ENCODE data around the gene TMUB2.

Gene TMUB2

GRCh38 chr17:44200478-44201155 lies 13.8 kb downstream of the TMUB2 start:
- peak in 1 of 10 donors; percentile 18 for DNase-seq
- intact Hi-C loops (cut with DNase I), result loop anchor here (1.0 kb wide), 2 partner anchors 14 to 18 kb away; partner anchors contain the start of gene TMUB2

DNA sequence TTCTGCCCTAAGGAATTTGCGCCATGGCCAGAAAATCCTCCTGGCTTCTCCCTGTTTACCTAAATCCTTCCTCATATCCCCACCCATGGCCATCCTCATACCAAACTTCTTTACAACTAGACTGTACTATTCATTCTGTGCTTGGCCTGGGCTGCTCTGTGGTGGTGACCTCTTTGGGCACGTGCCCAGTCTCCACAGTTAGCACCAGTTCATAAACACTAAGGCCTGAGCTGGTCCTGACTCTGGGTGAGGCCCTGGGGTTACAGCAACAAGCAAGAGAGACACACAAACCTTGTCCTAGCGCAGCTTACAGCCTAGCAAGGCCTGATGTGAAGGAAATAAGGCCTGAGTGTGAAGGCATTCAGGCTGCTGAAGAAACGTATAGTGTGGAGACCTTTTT lies 16.0 kb downstream of the TMUB2 start:
- no peak for DNase-seq
- intact Hi-C loops (cut with DNase I), result no loop called here

DNA sequence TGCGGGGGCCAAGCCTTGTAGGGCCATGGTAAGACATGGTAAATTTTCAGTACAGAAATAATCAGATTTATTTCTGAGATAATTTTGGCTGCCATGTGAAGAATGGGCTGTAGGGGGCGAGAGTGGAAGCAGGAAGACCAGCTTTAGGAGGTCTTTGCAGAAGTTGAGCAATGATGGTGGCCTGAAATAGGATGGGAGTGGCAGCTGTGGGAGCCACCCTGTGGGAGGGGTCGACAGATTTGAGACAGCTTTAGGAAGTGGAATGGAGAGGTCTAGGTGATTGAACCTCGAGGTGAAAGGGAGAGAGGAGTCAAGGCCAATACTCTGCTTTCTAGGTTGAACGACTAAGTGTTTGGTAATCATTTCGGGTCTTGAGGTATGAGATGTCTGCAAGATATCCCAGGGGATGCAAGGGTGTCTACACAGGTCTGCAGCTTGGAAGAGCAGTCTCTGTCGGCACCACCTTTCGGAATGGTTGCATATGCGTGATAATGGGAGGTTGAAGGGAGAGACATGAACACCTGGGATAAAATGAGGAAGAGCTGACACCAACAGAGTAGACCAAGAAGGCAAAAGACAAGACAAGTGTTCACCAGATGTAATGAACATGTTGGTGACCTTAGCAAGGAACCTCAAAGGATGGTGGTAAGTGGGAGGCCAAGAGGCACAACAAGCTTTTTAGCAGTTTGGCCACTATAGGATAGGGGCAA lies 17.1 kb downstream of the TMUB2 start:
- intact Hi-C loops (cut with DNase I), result no loop called here
- DNase-seq, result peak in 1 of 10 donors; percentile 32

- DNase-seq, result no peak
- intact Hi-C loops (cut with DNase I), result no loop called here
These were observed 17.7 kb downstream of the TMUB2 start for GRCh38 chr17:44204441-44204882.

- intact Hi-C loops (cut with DNase I), result no loop called here
- peak in 1 of 10 donors; percentile 58 for DNase-seq
These were observed 19.4 kb downstream of the TMUB2 start for GRCh38 chr17:44205962-44206824.

GRCh38 chr17:44206825-44207155 lies 20.0 kb downstream of the TMUB2 start:
- DNase-seq, result peak in 1 of 10 donors; percentile 59
- intact Hi-C loops (cut with DNase I), result no loop called here

GRCh38 chr17:44207319-44207718 lies 20.5 kb downstream of the TMUB2 start:
- intact Hi-C loops (cut with DNase I), result no loop called here
- peak in 1 of 10 donors; percentile 39 for DNase-seq

DNA sequence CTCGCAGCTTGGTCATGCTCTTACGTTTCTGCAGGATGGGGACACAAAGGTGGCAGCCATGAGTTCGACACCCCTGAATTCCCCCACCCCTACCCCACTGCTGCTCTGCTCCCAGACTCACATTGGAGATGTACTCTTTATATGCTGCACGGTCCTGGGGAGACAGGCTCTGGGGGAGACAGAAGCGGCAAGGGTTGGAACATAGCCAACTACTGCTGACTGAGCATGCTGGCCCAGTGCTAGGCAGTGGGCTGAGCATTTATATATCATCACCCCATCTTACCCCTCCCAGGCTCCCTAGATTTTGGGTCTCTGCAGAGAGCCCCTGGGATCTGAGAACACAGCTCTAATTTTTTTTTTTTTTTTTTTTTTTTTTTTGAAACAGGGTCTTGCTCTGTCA lies 21.0 kb downstream of the TMUB2 start:
- intact Hi-C loops (cut with DNase I), result no loop called here
- DNase-seq, result no peak

- intact Hi-C loops (cut with DNase I), result loop anchor here (1.0 to 2.0 kb wide), 2 partner anchors 8 to 121 kb away; no protein-coding TSS in a partner anchor
- no peak for DNase-seq
These were observed 23.1 kb downstream of the TMUB2 start for GRCh38 chr17:44209786-44210341.

DNA sequence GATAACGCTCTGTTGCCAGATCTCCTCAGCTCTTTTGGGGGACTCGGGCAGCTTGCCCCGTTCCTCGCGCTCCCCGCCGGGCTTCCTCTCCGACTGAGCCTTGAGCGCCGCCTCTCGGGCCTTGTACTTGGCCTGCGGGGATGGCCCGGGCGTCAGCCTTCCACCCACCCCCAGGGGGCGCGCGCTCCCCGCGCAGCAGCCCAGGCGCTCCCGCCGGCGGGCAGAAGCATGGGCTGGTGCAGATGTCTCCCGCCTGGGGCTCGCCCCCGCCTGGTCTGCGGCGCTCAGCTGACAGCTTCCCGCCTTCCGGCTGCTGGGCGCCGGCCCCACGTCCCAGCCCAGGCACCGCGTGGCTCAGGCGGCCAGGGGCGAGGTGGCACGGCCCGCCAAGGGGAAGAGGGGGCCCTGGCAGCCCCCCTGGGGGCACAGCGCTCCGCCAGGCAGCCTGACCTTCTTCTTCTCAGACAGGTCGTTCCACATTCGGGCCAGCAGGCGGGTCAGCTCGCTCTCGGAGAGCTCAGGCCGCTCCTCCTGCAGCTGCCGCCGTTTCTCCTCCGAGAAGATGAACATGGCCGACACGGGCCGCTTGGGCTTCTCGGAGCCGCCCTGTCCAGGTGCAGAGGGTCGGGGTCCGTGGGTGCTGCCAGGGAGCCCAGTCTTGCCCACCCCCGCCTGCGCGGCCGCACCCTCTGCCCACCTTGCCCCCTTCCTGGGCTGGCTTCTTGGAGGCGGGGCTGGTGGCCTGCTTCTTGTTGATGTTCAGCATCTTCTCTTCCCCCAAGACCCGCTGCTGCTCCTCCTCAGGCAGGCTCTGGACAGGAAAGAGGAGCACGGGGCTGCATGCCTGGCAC lies 23.8 kb downstream of the TMUB2 start:
- intact Hi-C loops (cut with DNase I), result loop anchor here (1.0 to 2.0 kb wide), 2 partner anchors 8 to 120 kb away; no protein-coding TSS in a partner anchor
- peak; percentile 80 to 99 (median 88) for DNase-seq

DNA sequence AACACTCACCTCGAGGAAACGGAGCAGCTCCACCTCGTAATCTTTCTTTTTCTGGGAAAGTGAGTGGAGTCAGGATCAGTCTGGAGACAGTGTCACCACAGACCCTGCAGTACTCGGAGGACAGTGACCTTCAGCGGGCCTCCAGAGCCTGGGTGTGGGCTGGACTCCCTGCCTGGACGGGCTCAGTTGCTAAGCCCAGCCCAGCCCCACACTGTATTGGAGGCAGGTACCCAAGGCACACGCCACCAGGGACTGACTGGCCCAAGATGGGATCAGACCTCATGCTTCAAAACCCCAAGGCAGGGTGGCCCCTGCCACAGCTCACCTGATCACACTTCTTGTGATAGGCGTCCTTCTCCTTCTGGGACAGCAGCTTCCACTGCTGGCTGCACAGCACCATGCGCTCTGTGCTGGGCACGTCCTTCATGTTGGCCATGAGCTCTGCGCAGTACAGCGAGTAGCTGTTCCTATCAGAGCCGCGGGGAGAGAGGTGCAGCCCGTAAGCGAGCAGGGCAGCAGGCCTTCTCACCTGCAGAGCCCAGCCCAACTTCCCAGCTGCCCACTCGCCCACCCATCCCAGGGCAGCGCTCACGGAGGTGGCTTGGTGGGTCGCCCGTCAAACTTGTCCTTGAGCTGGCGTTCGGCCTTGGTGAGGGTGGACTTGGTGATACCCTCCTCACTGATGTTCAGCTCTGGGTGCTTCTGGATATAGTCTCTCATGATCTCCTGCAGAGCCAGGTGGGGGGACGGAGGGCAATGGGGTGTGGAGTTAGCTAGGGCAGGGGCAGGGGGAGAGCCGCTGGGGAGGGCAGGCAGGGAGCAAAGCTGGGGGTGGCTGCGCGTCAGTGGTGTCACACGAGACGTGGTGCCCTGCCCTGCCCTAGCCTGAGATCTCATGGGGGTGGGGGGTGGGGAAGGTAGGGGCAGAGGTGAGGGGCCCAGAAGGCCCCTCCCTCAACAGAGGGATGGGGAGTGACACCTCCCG lies 24.8 kb downstream of the TMUB2 start:
- intact Hi-C loops (cut with DNase I), result loop anchor here (2.0 kb wide), 1 partner anchor 119 kb away; no protein-coding TSS in a partner anchor
- peak in 1 of 10 donors; percentile 54 for DNase-seq

DNA sequence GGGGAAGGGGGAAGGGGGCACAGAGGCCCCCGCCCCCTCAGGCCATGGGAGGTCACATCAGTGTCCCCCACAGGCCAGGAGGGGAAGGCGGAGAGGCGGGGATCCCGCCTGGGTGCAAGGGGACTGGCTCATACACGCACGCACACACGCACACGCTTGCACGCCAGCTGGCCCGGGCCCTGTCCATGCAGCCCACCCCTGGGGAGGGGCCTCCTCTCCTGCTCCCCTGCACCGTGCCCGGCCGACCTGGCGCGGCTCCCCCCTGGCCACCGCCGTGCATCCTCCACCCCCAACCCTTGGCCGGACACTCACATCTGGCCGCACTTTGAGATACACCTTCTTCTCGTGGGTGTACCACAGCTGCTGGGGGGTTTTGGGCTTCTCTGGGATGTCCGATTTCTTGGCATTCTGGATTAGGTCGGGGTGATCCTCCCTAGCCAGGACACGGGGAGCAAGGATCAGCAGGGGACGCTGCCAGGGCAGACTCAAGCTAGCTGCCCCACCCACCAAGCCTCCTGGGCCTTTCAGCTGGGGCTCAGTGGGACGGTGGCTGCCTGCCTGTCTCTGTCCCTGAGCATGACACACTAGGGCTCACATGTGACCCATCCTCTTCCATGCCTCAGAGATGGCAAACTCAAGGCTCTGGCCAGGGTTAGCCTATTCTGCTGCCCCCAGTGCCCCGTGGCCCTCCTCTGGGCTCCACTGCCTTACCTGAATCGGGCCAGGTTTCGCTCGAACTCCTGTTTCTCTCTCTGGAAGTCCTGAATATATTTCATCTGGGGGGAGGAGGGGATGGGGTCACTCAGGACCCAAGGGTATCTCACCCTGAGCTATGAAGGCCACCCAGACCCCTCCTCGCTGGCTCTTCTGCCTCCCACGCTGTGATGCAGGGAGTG lies 26.0 kb downstream of the TMUB2 start:
- intact Hi-C loops (cut with DNase I), result no loop called here
- DNase-seq, result no peak

GRCh38 chr17:44213403-44214229 lies 26.8 kb downstream of the TMUB2 start:
- intact Hi-C loops (cut with DNase I), result no loop called here
- no peak for DNase-seq

DNA sequence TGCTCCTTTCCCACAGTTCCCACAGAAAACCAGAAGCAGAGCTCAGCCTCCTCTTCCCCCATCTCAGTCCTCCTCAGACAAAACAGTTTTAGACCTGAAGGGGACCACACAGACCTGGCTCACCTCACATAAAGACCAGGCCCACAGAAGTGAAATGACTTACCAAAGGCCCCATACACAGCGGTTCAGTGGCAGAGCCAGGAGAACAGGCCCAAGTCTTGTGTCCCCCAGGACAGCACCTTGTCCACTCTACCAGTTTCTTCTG lies 27.4 kb downstream of the TMUB2 start:
- intact Hi-C loops (cut with DNase I), result no loop called here
- no peak for DNase-seq

DNA sequence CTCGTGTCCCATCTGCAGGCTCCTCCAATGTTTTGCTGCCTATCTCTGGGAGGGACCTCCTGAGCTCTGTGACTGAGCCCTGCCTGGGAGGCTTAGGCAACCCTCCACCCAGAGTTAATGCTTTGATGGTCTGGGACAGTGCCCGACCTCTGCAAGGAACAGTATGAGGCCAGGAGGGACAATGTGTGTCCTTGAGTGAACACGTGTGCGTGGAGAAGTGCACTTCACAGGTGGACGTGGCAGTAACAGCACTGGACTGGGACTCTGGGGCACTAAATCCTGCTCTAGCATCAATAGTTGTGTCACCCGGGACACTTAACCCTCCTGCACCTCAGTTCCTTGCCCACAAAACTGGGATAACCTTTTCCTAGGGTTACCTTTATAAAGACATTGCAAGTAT lies 28.1 kb downstream of the TMUB2 start:
- intact Hi-C loops (cut with DNase I), result no loop called here
- DNase-seq, result no peak

- intact Hi-C loops (cut with DNase I), result no loop called here
- no peak for DNase-seq
These were observed 29.4 kb downstream of the TMUB2 start for GRCh38 chr17:44216173-44216572.

- intact Hi-C loops (cut with DNase I), result no loop called here
- no peak for DNase-seq
These were observed 29.9 kb downstream of the TMUB2 start for GRCh38 chr17:44216694-44217093.
